IMR-90 (cell line): ENCODE data around the gene RNF43. TPM values are rescaled to one million over a fixed set of nuclear protein-coding genes. Genes with fewer than 3 reads are reported as not detected.

Experiments
- ATAC-seq: fragments of 200-7000 bp; cut with Tn5 transposase; 2 replicates; pipeline ENCODE4 v1.9.1; 2020; ENCODE audit warnings: low read depth, mild to moderate bottlenecking, moderate library complexity
- BruUV-seq: library from RNA; stranded (reverse); fragments of 400-500 nt; replicated peaks from 2 replicates; lab custom pipeline; 2021; lab: Mats Ljungman, UMichigan
- CTCF ChIA-PET: fragments of 300-600 bp; formaldehyde crosslinking; extraction: SDS; loops from one replicate; lab custom pipeline; 2021; ENCODE audit warnings: antibody characterized with exemption; lab: Yijun Ruan, JAX
- POLR2A ChIA-PET: fragments of 300-600 bp; sonication (Branson Sonifier 250); formaldehyde crosslinking; loops from one replicate; lab custom pipeline; 2022; ENCODE audit warnings: antibody characterized with exemption; ENCODE audit not compliant: unreplicated experiment; lab: Charles Lee
- DNase-seq: peaks from one replicate; pipeline ENCODE4 v3.0.0; 2013
- H2AFZ ChIP-seq: replicated peaks from 2 replicates; pipeline ENCODE3; 2013; ENCODE audit warnings: low read length, mild to moderate bottlenecking; ENCODE audit not compliant: poor library complexity
- H2AK5ac ChIP-seq: 2 replicates; pipeline ENCODE4 v1.6.1; 2013; ENCODE audit warnings: low read depth, low read length, inconsistent platforms
- H2AK9ac ChIP-seq: replicated peaks from 2 replicates; pipeline ENCODE3; 2013; ENCODE audit warnings: mild to moderate bottlenecking, low read depth, low read length, moderate library complexity; ENCODE audit not compliant: poor library complexity
- H2BK120ac ChIP-seq: 2 replicates; pipeline ENCODE4 v1.6.1; 2013; ENCODE audit warnings: low read depth, low read length, inconsistent platforms
- H2BK15ac ChIP-seq: 3 replicates; pipeline ENCODE4 v1.6.1; 2013; ENCODE audit warnings: low read depth, low read length, inconsistent platforms
- H2BK20ac ChIP-seq: 2 replicates; pipeline ENCODE4 v1.6.1; 2013; ENCODE audit warnings: low read depth, mild to moderate bottlenecking, inconsistent platforms, low read length, moderate library complexity
- H2BK5ac ChIP-seq: 2 replicates; pipeline ENCODE4 v1.6.1; 2013; ENCODE audit warnings: mild to moderate bottlenecking, low read depth, low read length, inconsistent platforms; ENCODE audit not compliant: poor library complexity, severe bottlenecking
- H3K14ac ChIP-seq: replicated peaks from 2 replicates; pipeline ENCODE4 v1.6.1; 2013; ENCODE audit warnings: low read depth, low read length, inconsistent platforms
- H3K18ac ChIP-seq: 2 replicates; pipeline ENCODE4 v1.6.1; 2013; ENCODE audit warnings: low read depth, low read length, control low read depth
- H3K23ac ChIP-seq: 2 replicates; pipeline ENCODE4 v1.6.1; 2013; ENCODE audit warnings: low read depth, low read length, inconsistent platforms
- H3K27ac ChIP-seq: 2 replicates; pipeline ENCODE4 v1.5.1; 2013; ENCODE audit warnings: mild to moderate bottlenecking, control low read depth, low read length; ENCODE audit not compliant: insufficient read depth
- H3K27me3 ChIP-seq: 2 replicates; pipeline ENCODE4 v1.6.1; 2013; ENCODE audit warnings: low read length; ENCODE audit not compliant: control insufficient read depth, insufficient read depth
- H3K36me3 ChIP-seq: 2 replicates; pipeline ENCODE4 v1.6.1; 2013; ENCODE audit warnings: low read length, mixed read lengths; ENCODE audit not compliant: control insufficient read depth, insufficient read depth
- H3K4ac ChIP-seq: 2 replicates; pipeline ENCODE4 v1.6.1; 2013; ENCODE audit warnings: low read depth, low read length, inconsistent platforms
- H3K4me1 ChIP-seq: 2 replicates; pipeline ENCODE4 v1.6.1; 2013; ENCODE audit warnings: low read length, mixed read lengths; ENCODE audit not compliant: control insufficient read depth, insufficient read depth
- H3K4me2 ChIP-seq: 2 replicates; pipeline ENCODE4 v1.6.1; 2013; ENCODE audit warnings: low read depth, mild to moderate bottlenecking, control low read depth, low read length, moderate library complexity
- H3K4me3 ChIP-seq: 2 replicates; pipeline ENCODE4 v1.5.1; 2013; ENCODE audit warnings: low read depth, mild to moderate bottlenecking, control low read depth, low read length, moderate library complexity; ENCODE audit not compliant: insufficient read depth
- H3K56ac ChIP-seq: 2 replicates; pipeline ENCODE4 v1.6.1; 2013; ENCODE audit warnings: low read length, inconsistent platforms; ENCODE audit not compliant: insufficient read depth; ENCODE audit errors: extremely low read depth
- H3K79me1 ChIP-seq, 2 experiments: 2 replicates each; pipeline ENCODE4 v1.6.1; 2013; ENCODE audit warnings: low read length in 2 of 2, inconsistent platforms in 1 of 2, low read depth in 1 of 2
- H3K9ac ChIP-seq: 2 replicates; pipeline ENCODE4 v1.6.1; 2013; ENCODE audit warnings: low read depth, low read length, control low read depth
- H3K9me1 ChIP-seq: 2 replicates; pipeline ENCODE4 v1.6.1; 2013; ENCODE audit warnings: low read length, inconsistent platforms; ENCODE audit not compliant: insufficient read depth
- H3K9me3 ChIP-seq: 2 replicates; pipeline ENCODE4 v1.6.1; 2013; ENCODE audit warnings: low read length; ENCODE audit not compliant: control insufficient read depth, insufficient read depth
- H4K20me1 ChIP-seq: 2 replicates; pipeline ENCODE4 v1.6.1; 2013; ENCODE audit warnings: low read length, inconsistent platforms; ENCODE audit not compliant: insufficient read depth
- H4K5ac ChIP-seq: 2 replicates; pipeline ENCODE4 v1.6.1; 2013; ENCODE audit warnings: mild to moderate bottlenecking, low read depth, low read length, control low read depth
- H4K8ac ChIP-seq, 2 experiments: 2 replicates each; pipeline ENCODE4 v1.6.1; 2013; ENCODE audit warnings: low read depth in 2 of 2, low read length in 2 of 2, control low read depth in 1 of 2, inconsistent platforms in 1 of 2
- H4K91ac ChIP-seq: 2 replicates; pipeline ENCODE4 v1.6.1; 2013; ENCODE audit warnings: low read depth, low read length, inconsistent platforms; ENCODE audit not compliant: insufficient read depth
- BHLHE40 ChIP-seq: fragments of 150-350 bp; IDR thresholded peaks from 2 replicates; pipeline ENCODE4 v1.6.1; 2016; ENCODE audit warnings: mild to moderate bottlenecking, low read depth, low read length
- CTCF ChIP-seq: conservative IDR thresholded peaks from 2 replicates; pipeline ENCODE4 v1.5.1; 2012; ENCODE audit warnings: mild to moderate bottlenecking, low read depth, low read length, improper control_type of control experiment
- FOS ChIP-seq: fragments of 150-350 bp; IDR thresholded peaks from 2 replicates; pipeline ENCODE4 v1.6.1; 2016; ENCODE audit warnings: low read depth, low read length
- MAFK ChIP-seq: IDR thresholded peaks from 2 replicates; pipeline ENCODE4 v1.6.1; 2012; ENCODE audit warnings: low read depth, low read length, improper control_type of control experiment
- MAZ ChIP-seq: IDR thresholded peaks from 2 replicates; pipeline ENCODE4 v1.6.1; 2012; ENCODE audit warnings: low read depth, mild to moderate bottlenecking, low read length, improper control_type of control experiment, moderate library complexity, borderline replicate concordance
- NFE2L2 ChIP-seq: fragments of 150-350 bp; IDR thresholded peaks from 2 replicates; pipeline ENCODE4 v1.6.1; 2016; ENCODE audit warnings: low read depth, mild to moderate bottlenecking, low read length
- POLR2A ChIP-seq: IDR thresholded peaks from 2 replicates; pipeline ENCODE4 v1.6.1; 2012; ENCODE audit warnings: mild to moderate bottlenecking, low read depth, low read length
- RAD21 ChIP-seq: IDR thresholded peaks from 2 replicates; pipeline ENCODE4 v1.6.1; 2012; ENCODE audit warnings: low read length, improper control_type of control experiment
- RCOR1 ChIP-seq: IDR thresholded peaks from 2 replicates; pipeline ENCODE4 v1.6.1; 2012; ENCODE audit warnings: mild to moderate bottlenecking, low read length, improper control_type of control experiment; ENCODE audit not compliant: insufficient replicate concordance
- RFX5 ChIP-seq: IDR thresholded peaks from 2 replicates; pipeline ENCODE4 v1.8.0; 2012; ENCODE audit warnings: low read depth, mild to moderate bottlenecking, low read length, moderate library complexity
- SMC3 ChIP-seq: fragments of 150-350 bp; IDR thresholded peaks from 2 replicates; pipeline ENCODE4 v1.6.1; 2016; ENCODE audit warnings: low read depth, mild to moderate bottlenecking, antibody characterized with exemption, low read length, moderate library complexity
- USF2 ChIP-seq: fragments of 150-350 bp; IDR thresholded peaks from 2 replicates; pipeline ENCODE4 v1.6.1; 2017; ENCODE audit warnings: mild to moderate bottlenecking, antibody characterized with exemption, low read length, low read depth
- WGBS, 2 experiments: methylation state at CpG; one replicate each; pipeline versions ENCODE4 v1.1.5 to v1.1.7; 2013; ENCODE audit warnings: missing lambda C conversion rate in 2 of 2; ENCODE audit not compliant: insufficient read length in 1 of 2; ENCODE audit errors: extremely low coverage in 2 of 2; 5-methylcytosine and 5-hydroxymethylcytosine counted together
- dilution Hi-C: fragments of 300-500 bp; cut with HindIII; formaldehyde crosslinking; loops from one replicate; pipeline ENCODE4 v1.14.3; 2018; ENCODE audit warnings: low sequenced_read_pairs; ENCODE audit not compliant: unreplicated experiment
- in situ Hi-C: fragments of 300-500 bp; cut with MboI; formaldehyde crosslinking; loops from 3 replicates; pipeline ENCODE4 v1.14.3; 2019; ENCODE audit warnings: low sequenced_read_pairs, inconsistent platforms, mixed read lengths
- intact Hi-C: fragments of 100-400 bp; cut with micrococcal nuclease; formaldehyde crosslinking; loops from 2 replicates; pipeline ENCODE4 v1.10.0; 2022
- polyA plus RNA-seq, 3 experiments: library from polyadenylated mRNA; depleted of rRNA; stranded (reverse); fragments of >200 nt; gene quantifications; 2 replicates each; pipeline ENCODE4 v1.2.3, GENCODE V29; 2012; ENCODE audit warnings: low replicate concordance in 1 of 3
- total RNA-seq: library from RNA; depleted of rRNA; stranded (reverse); fragments of >200 nt; gene quantifications from 2 replicates; pipeline ENCODE4 v1.2.3, GENCODE V29; 2012
- TF ChIP-seq, protein P1 (sequence below): fragments of 150-350 bp; IDR thresholded peaks from 2 replicates; pipeline ENCODE4 v1.6.1; 2016; ENCODE audit warnings: low read depth, mild to moderate bottlenecking, low read length, moderate library complexity, borderline replicate concordance

Gene RNF43
- total and polyA plus RNA-seq, 2 of the 4 experiments (the other 2 are of a cell fraction), result under 0.01 TPM; not detected in 1

DNA sequence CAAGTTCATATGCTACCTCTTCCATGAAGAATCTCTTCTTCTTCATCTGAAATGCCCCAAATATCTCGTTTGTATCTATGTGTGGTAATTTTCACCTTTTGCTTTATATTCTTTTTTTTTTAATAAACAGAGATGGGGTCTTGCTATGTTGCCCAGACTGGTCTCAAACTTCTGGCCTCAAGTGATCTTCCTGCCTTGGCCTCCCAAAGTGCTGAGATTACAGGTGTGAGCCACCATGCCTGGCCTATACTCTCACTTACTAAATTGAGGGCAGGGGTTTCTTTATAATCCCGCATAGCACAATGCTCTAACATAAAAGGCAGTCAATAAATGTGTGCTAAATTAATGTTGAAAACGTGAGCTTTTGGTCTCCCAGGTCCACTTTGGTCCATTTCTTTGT, 30.6 kb downstream of the RNF43 start:
- dilution Hi-C loops (no loop called here), intact Hi-C loops (no loop called here), in situ Hi-C loops (no loop called here)
- ATAC-seq, result no peak
- no peak overlapping the region for H3K9ac ChIP-seq
- H3K9me1 ChIP-seq, result no peaks in the 10 kb centered on the region
- no peak overlapping the region for H3K4ac ChIP-seq
- H2AK9ac ChIP-seq, result no peak overlapping the region
- ChIA-PET POLR2A (no interaction called here), CTCF (no interaction called here)
- H3K27me3 ChIP-seq, result peaks cover 12% of the 10 kb centered on the region
- no peak overlapping the region for H2BK120ac ChIP-seq
- no peaks in the 10 kb centered on the region for H4K20me1 ChIP-seq
- TF ChIP-seq FOS (no peak), RCOR1 (no peak), NFE2L2 (no peak), USF2 (no peak), MAZ (no peak), CTCF (no peak), POLR2A (no peak), RAD21 (no peak), BHLHE40 (no peak), RFX5 (no peak), MAFK (no peak), SMC3 (no peak)
- TF ChIP-seq, protein P1, sequence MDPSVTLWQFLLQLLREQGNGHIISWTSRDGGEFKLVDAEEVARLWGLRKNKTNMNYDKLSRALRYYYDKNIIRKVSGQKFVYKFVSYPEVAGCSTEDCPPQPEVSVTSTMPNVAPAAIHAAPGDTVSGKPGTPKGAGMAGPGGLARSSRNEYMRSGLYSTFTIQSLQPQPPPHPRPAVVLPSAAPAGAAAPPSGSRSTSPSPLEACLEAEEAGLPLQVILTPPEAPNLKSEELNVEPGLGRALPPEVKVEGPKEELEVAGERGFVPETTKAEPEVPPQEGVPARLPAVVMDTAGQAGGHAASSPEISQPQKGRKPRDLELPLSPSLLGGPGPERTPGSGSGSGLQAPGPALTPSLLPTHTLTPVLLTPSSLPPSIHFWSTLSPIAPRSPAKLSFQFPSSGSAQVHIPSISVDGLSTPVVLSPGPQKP, result no peak
- no peak overlapping the region for H3K23ac ChIP-seq
- H3K36me3 ChIP-seq, result no peaks in the 10 kb centered on the region
- no peaks in the 10 kb centered on the region for H3K79me1 ChIP-seq
- no peak overlapping the region for H3K56ac ChIP-seq
- no peaks in the 10 kb centered on the region for H3K9me3 ChIP-seq
- no peak for DNase-seq
- H3K4me1 ChIP-seq, result no peaks in the 10 kb centered on the region
- no peak overlapping the region for H2BK20ac ChIP-seq
- BruUV-seq, result no TSS peak
- H4K8ac ChIP-seq, result no peak overlapping the region
- no peak overlapping the region for H3K4me2 ChIP-seq
- no peak overlapping the region for H2BK15ac ChIP-seq
- no peak overlapping the region for H4K5ac ChIP-seq
- H2AFZ ChIP-seq, result no peak overlapping the region
- no peak overlapping the region for H4K91ac ChIP-seq
- no peak overlapping the region for H3K18ac ChIP-seq
- no peak overlapping the region for H2BK5ac ChIP-seq
- WGBS, 2 experiments, result no CpG with 5 or more reads among the region's 3 CpGs
- no peak overlapping the region for H3K4me3 ChIP-seq
- no peak overlapping the region for H3K27ac ChIP-seq
- no peak overlapping the region for H2AK5ac ChIP-seq
- H3K14ac ChIP-seq, result no peak overlapping the region
